ENCODE results near the gene SPAM1.

Gene SPAM1

DNA sequence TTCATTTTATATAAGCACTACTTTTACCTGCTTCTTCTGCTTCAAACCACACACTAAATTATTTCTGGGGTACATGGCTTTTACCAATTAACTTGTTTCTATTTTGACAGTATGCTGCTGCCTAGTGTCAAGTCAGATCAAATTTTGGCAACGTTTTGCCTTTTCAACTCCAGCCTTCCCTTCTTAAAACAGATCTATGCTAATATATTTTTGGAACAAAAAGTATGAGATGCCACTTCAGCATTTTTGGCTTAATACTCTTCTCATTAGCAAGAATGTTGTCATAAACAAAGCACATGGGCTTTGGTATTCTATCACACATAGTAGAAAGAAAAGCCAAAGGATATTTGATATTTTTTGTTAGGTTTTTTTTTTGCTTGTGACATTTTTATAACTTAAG lies 47.8 kb downstream of the SPAM1 start:
- Mint-ChIP-seq H3K36me3 (ENCODE audit: insufficient read depth) (peaks cover 2% of the 10 kb centered on the region), H3K27me3 (no peaks in the 10 kb centered on the region), H3K4me3 (no peak overlapping the region), H3K27ac (ENCODE audit: low read depth) (no peak overlapping the region), H3K9me3 (peaks cover 5% of the 10 kb centered on the region), H3K4me1 (no peaks in the 10 kb centered on the region)
- DNase-seq (ENCODE audit: low spot score in 2 of 2) (no peak), ATAC-seq (replicated peaks; ENCODE audit: extremely low read depth, poor library complexity, severe bottlenecking) (no peak)

DNA sequence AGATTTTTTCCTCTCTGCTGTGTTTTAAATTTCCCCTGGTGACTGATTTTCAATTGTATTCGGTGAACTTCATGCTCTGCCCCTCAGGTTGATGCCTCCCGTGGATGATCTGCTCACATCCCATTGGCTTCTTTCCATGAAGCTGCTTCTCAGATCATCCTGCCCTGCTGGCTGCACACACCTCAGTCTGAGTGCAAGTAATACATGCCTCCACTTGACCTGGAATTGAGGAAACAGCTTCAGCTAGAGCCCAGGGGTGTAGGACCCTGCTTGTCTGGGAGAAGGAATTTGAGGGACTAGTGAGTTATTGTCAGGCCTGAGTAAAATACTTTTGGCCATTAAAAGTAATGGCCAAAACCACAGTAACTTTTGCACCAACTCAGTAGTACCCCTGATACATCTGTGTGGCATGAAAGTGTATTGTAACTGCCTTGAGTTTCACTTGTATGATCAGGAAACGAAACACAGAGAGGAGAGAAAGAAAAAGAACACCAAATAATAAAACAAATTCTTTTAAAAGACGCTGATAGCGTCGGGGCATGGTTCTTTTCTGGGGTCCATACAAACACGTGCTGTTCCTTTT lies 49.4 kb downstream of the SPAM1 start:
- peaks cover 3% of the 10 kb centered on the region for H3K36me3 Mint-ChIP-seq (ENCODE audit: insufficient read depth)
- DNase-seq (ENCODE audit: low spot score in 2 of 2) (no peak), ATAC-seq (replicated peaks; ENCODE audit: extremely low read depth, poor library complexity, severe bottlenecking) (no peak)
- no peak overlapping the region for H3K27ac Mint-ChIP-seq (ENCODE audit: low read depth)
- H3K4me1 Mint-ChIP-seq, result no peaks in the 10 kb centered on the region
- peaks cover 5% of the 10 kb centered on the region for H3K9me3 Mint-ChIP-seq
- no peak overlapping the region for H3K4me3 Mint-ChIP-seq
- H3K27me3 Mint-ChIP-seq, result no peaks in the 10 kb centered on the region

DNA sequence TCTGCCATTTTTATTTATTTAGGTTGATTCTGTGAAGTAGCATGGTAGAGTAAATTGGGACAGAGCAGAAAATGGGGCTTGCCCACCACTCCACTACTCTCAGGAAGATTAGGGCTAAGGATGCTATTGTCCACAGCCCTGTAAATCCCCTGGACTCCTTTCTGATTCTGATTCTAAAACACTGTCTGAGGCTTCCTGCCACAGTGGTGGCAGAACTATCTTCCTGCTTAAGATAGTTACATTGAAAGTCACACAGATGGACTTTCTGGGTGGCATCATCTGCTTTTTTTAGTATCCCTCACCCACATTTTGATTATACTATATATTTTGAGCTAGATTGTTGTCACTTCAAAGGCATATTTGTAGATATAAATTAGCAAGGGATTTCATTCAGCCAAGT lies 50.0 kb downstream of the SPAM1 start:
- Mint-ChIP-seq H3K27ac (ENCODE audit: low read depth) (no peak overlapping the region), H3K4me3 (no peak overlapping the region), H3K36me3 (ENCODE audit: insufficient read depth) (peaks cover 3% of the 10 kb centered on the region), H3K27me3 (no peaks in the 10 kb centered on the region), H3K9me3 (peaks cover 5% of the 10 kb centered on the region), H3K4me1 (no peaks in the 10 kb centered on the region)
- no peak for ATAC-seq (replicated peaks; ENCODE audit: extremely low read depth, poor library complexity, severe bottlenecking)
- no peak for DNase-seq (ENCODE audit: low spot score in 2 of 2)

DNA sequence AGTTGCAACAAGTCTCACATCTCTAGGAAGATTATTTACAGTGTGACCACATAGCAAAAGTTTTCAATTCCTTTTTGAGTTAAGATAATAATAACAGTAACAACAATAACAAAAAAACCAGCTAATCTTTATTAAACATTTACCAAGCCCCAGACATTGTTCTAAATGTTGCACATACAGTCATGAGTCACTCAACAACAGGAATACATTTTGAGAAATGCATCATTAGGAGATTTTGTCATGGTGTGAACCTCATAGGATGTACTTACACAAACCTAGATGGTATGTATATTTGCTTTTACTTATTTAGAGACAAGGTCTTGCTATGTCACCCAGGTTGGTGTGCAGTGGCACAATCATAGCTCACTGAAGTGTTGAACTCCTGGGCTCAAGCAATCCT lies 52.0 kb downstream of the SPAM1 start:
- Mint-ChIP-seq H3K27me3 (no peaks in the 10 kb centered on the region), H3K36me3 (ENCODE audit: insufficient read depth) (peaks cover 3% of the 10 kb centered on the region), H3K27ac (ENCODE audit: low read depth) (no peak overlapping the region), H3K9me3 (peaks cover 8% of the 10 kb centered on the region), H3K4me3 (no peak overlapping the region), H3K4me1 (no peaks in the 10 kb centered on the region)
- DNase-seq (ENCODE audit: low spot score in 2 of 2), result no peak
- ATAC-seq (replicated peaks; ENCODE audit: extremely low read depth, poor library complexity, severe bottlenecking), result no peak

DNA sequence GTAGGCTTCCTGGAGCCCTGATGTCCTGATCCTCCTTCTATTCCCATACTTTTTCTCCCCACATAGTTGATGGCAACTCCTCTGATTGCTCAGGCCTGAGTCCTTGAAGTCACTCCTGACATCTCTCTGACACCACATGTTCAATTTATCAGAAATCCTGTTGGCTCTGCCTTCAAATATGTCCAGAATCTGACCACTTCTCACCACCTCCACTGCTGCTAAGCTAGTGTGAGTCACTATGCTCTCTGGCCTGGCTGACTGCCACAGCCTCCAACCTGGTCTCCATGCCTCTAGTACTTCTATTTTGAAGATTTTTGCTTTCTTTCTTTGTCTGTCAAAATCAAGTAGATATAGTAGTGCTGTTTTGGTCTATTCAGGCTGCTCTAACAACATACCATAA lies 54.8 kb downstream of the SPAM1 start:
- ATAC-seq (replicated peaks; ENCODE audit: extremely low read depth, poor library complexity, severe bottlenecking) (no peak), DNase-seq (ENCODE audit: low spot score in 2 of 2) (no peak)
- H3K36me3 Mint-ChIP-seq (ENCODE audit: insufficient read depth), result peaks cover 3% of the 10 kb centered on the region
- H3K4me3 Mint-ChIP-seq, result no peak overlapping the region
- no peaks in the 10 kb centered on the region for H3K27me3 Mint-ChIP-seq
- peaks cover 10% of the 10 kb centered on the region for H3K9me3 Mint-ChIP-seq
- no peaks in the 10 kb centered on the region for H3K4me1 Mint-ChIP-seq
- H3K27ac Mint-ChIP-seq (ENCODE audit: low read depth), result no peak overlapping the region

DNA sequence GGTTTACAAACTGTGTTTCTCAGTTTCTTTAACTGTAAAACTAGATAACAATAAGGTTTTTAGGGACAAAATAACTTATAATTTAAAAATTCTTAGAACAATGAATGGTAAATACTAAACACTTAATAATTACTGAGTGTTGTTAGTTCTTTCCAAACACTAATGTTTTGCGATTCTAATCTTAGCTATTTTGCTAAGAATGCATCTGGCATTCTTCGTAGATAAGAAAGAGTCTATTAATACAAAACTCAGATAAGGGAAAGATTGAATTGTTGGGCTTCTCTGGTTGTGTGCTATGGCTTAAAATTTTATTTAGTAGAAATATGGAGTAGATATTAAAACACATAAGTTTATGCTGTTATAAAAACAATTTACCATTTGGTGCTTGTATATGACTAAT lies 62.4 kb downstream of the SPAM1 start:
- no peaks in the 10 kb centered on the region for H3K36me3 Mint-ChIP-seq (ENCODE audit: insufficient read depth)
- H3K4me1 Mint-ChIP-seq, result no peaks in the 10 kb centered on the region
- H3K9me3 Mint-ChIP-seq, result peaks cover 12% of the 10 kb centered on the region
- H3K27me3 Mint-ChIP-seq, result no peaks in the 10 kb centered on the region
- H3K4me3 Mint-ChIP-seq, result no peak overlapping the region
- no peak for ATAC-seq (replicated peaks; ENCODE audit: extremely low read depth, poor library complexity, severe bottlenecking)
- H3K27ac Mint-ChIP-seq (ENCODE audit: low read depth), result no peak overlapping the region
- DNase-seq (ENCODE audit: low spot score in 2 of 2), result no peak

DNA sequence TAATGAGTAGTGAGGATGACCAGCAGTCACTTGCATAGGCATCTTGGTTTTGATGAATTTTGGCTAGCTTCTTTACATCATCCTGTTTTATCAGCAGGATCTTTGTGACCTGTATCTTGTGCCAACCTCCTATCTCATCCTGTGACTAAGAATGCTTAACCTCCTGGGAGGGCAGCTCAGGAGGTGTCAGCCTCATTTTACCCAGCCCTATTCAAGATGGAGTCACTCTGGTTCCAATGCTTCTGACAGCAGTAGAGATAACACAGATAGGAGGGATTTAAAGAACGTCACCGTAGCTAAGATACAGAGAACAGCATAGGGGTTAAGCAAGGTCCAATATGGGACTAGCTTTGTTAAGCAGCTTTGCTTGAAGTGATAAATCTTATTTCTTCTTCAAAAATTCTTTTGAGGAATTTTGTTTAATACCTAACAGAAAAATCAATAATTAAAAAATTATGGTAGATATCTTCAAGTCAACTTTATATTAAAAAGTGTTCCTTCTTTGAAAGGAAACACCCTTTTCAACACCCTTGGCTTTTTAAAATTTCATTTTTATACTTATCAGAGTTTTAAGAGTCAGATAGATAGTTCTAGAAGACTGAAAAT lies 68.0 kb downstream of the SPAM1 start:
- ATAC-seq (replicated peaks; ENCODE audit: extremely low read depth, poor library complexity, severe bottlenecking), result no peak
- H3K27me3 Mint-ChIP-seq, result no peaks in the 10 kb centered on the region
- no peak overlapping the region for H3K4me3 Mint-ChIP-seq
- H3K4me1 Mint-ChIP-seq, result no peaks in the 10 kb centered on the region
- no peak for DNase-seq (ENCODE audit: low spot score in 2 of 2)
- H3K27ac Mint-ChIP-seq (ENCODE audit: low read depth), result no peak overlapping the region
- H3K9me3 Mint-ChIP-seq, result peaks cover 12% of the 10 kb centered on the region
- no peaks in the 10 kb centered on the region for H3K36me3 Mint-ChIP-seq (ENCODE audit: insufficient read depth)

DNA sequence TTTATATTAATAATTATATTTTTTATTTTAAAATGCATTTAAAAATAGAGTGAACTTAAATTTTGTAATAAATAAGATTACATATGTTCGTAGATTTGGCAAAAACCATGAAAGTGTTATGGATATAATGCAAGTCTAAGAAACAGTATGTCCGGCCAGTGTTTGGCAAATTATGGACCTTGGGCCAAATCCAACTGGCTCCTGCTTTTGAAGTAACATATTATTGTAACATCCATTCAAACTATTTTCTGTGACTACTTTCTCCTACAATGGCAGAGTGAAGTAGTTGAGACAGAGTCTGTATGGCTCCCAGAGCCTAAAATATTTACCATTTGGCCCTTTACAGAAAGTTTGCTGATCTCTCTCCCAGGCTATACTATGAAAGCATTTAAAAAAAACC lies 69.0 kb downstream of the SPAM1 start:
- DNase-seq (ENCODE audit: low spot score in 2 of 2) (no peak), ATAC-seq (replicated peaks; ENCODE audit: extremely low read depth, poor library complexity, severe bottlenecking) (no peak)
- Mint-ChIP-seq H3K27ac (ENCODE audit: low read depth) (no peak overlapping the region), H3K4me3 (no peak overlapping the region), H3K4me1 (no peaks in the 10 kb centered on the region), H3K27me3 (no peaks in the 10 kb centered on the region), H3K36me3 (ENCODE audit: insufficient read depth) (no peaks in the 10 kb centered on the region), H3K9me3 (peaks cover 16% of the 10 kb centered on the region)

DNA sequence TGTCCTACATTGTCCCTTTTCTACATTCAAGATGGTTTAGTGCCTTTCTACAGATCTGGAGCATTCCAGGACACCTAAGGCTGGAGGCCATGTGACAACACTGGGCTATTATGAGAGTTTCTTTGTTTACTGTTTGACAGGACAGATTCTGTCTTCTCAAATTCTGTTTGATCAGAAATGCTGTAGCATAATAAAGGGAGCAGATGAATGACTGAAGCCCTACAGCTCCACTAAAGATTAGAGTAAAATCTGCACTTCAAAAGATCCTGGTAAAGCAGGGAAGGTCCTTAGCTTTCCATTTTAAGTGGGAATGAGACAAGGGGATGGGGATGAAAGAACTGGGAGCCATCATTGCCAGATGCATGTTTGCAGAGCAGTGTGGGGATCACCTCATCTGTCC lies 69.4 kb downstream of the SPAM1 start:
- no peak overlapping the region for H3K4me3 Mint-ChIP-seq
- H3K36me3 Mint-ChIP-seq (ENCODE audit: insufficient read depth), result no peaks in the 10 kb centered on the region
- H3K9me3 Mint-ChIP-seq, result peaks cover 17% of the 10 kb centered on the region
- DNase-seq (ENCODE audit: low spot score in 2 of 2), result no peak
- no peaks in the 10 kb centered on the region for H3K27me3 Mint-ChIP-seq
- H3K27ac Mint-ChIP-seq (ENCODE audit: low read depth), result no peak overlapping the region
- no peak for ATAC-seq (replicated peaks; ENCODE audit: extremely low read depth, poor library complexity, severe bottlenecking)
- no peaks in the 10 kb centered on the region for H3K4me1 Mint-ChIP-seq

DNA sequence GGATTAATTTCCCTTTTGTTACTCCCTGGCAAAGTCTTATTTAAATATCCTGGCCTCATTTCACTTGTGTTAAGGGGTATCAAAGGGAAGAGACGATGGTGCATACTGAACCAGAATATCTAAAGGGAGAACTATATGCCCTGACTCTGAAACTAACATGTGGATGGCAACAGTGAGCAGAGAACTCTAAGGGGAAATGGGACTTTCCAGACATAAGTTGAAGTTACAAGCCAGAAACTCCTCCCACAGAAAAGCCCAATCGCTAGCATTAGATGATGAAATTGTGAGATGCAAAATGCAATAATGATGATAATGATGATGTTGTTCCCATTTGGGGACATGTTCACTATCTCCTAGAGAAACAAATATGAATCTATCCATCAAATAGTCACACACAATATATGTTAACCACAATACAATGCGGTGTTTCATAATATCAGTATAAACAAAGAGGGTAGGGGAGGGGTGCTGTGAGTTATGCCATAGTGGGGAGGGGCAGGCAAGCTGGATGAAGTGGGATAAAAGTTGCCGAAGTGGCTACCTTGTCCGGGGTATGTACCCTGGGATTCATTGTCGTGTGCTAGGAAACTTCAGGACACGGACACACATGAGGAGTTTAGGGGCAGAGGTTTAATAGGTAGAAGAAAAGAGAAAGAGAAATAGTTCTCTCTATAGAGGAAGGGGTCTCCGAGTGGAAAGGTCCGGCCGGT lies 70.7 kb downstream of the SPAM1 start:
- Mint-ChIP-seq H3K9me3 (peaks cover 17% of the 10 kb centered on the region), H3K4me3 (no peak overlapping the region), H3K27ac (ENCODE audit: low read depth) (no peak overlapping the region), H3K4me1 (no peaks in the 10 kb centered on the region), H3K36me3 (ENCODE audit: insufficient read depth) (no peaks in the 10 kb centered on the region), H3K27me3 (no peaks in the 10 kb centered on the region)
- DNase-seq (ENCODE audit: low spot score in 2 of 2) (no peak), ATAC-seq (replicated peaks; ENCODE audit: extremely low read depth, poor library complexity, severe bottlenecking) (no peak)

DNA sequence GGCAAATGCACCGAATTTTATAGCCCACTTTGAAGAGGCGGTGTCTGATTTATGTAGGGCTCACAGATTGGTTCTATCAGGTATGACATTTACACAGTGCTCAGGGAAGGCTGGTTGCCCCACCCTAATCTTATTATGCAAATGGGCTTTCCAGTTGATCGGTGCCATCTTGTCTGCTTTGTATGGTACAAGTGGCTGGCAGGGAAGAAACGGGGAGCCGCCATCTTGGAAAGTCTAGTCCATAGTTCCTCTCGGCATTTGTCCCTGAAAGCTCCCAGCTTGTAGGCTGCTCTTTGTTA lies 71.2 kb downstream of the SPAM1 start:
- peaks cover 17% of the 10 kb centered on the region for H3K9me3 Mint-ChIP-seq
- H3K27ac Mint-ChIP-seq (ENCODE audit: low read depth), result no peak overlapping the region
- ATAC-seq (replicated peaks; ENCODE audit: extremely low read depth, poor library complexity, severe bottlenecking) (no peak), DNase-seq (ENCODE audit: low spot score in 2 of 2) (no peak)
- no peak overlapping the region for H3K4me3 Mint-ChIP-seq
- no peaks in the 10 kb centered on the region for H3K4me1 Mint-ChIP-seq
- H3K36me3 Mint-ChIP-seq (ENCODE audit: insufficient read depth), result no peaks in the 10 kb centered on the region
- no peaks in the 10 kb centered on the region for H3K27me3 Mint-ChIP-seq

DNA sequence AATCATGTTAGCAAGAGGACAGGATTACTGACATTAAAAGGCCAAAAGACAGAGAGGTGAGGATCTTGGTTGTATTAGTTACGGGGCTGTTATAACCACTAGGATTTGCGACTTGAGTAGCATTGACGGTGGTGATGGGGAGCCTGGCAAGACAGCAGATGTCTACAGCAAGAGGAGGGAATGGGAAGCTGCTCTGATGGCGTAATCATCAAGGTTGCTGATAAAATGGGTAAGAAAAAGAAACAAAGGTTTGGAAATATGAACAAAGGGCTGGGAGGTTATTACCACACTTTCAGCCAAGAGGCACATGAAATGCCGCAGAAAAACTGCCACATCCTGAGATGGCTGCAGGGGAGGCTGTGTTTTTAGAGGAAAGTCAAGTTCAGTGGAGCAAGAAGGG lies 73.9 kb downstream of the SPAM1 start:
- Mint-ChIP-seq H3K9me3 (peaks cover 17% of the 10 kb centered on the region), H3K4me1 (no peaks in the 10 kb centered on the region), H3K36me3 (ENCODE audit: insufficient read depth) (no peaks in the 10 kb centered on the region), H3K4me3 (no peak overlapping the region), H3K27ac (ENCODE audit: low read depth) (no peak overlapping the region), H3K27me3 (no peaks in the 10 kb centered on the region)
- ATAC-seq (replicated peaks; ENCODE audit: extremely low read depth, poor library complexity, severe bottlenecking), result no peak
- DNase-seq (ENCODE audit: low spot score in 2 of 2), result no peak

DNA sequence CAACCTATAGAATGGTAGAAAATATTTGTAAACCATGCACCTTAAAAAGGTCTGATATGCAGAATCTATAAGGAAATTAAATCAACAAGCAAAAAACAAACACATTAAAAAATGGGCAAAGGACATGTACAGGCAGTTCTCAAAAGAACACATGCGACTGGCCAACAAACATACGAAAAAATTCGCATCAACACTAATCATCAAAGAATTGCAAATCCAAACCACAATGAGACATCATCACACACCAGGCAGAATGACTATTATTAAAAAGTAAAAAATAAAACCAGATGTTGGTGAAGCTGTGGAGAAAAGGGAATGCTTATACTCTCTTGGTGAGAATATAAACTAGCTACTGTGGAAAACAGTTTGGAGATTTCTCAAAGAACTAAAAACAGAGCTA lies 74.7 kb downstream of the SPAM1 start:
- Mint-ChIP-seq H3K27me3 (no peaks in the 10 kb centered on the region), H3K36me3 (ENCODE audit: insufficient read depth) (no peaks in the 10 kb centered on the region), H3K9me3 (peaks cover 17% of the 10 kb centered on the region), H3K4me1 (no peaks in the 10 kb centered on the region), H3K27ac (ENCODE audit: low read depth) (no peak overlapping the region), H3K4me3 (no peak overlapping the region)
- ATAC-seq (replicated peaks; ENCODE audit: extremely low read depth, poor library complexity, severe bottlenecking) (no peak), DNase-seq (ENCODE audit: low spot score in 2 of 2) (no peak)

Data from central memory CD8-positive, alpha-beta T cell (primary cell).